ENCODE measurements around the gene SH3BP5L. TPM values are rescaled to one million over a fixed set of nuclear protein-coding genes. Genes with fewer than 3 reads are reported as not detected.

SH3BP5L gene
- total and polyA plus RNA-seq, 2 of the 13 experiments (the other 11 are each of a cell fraction or from before 2014, with no cell fraction given), result 10.3 to 14.9 TPM

DNA sequence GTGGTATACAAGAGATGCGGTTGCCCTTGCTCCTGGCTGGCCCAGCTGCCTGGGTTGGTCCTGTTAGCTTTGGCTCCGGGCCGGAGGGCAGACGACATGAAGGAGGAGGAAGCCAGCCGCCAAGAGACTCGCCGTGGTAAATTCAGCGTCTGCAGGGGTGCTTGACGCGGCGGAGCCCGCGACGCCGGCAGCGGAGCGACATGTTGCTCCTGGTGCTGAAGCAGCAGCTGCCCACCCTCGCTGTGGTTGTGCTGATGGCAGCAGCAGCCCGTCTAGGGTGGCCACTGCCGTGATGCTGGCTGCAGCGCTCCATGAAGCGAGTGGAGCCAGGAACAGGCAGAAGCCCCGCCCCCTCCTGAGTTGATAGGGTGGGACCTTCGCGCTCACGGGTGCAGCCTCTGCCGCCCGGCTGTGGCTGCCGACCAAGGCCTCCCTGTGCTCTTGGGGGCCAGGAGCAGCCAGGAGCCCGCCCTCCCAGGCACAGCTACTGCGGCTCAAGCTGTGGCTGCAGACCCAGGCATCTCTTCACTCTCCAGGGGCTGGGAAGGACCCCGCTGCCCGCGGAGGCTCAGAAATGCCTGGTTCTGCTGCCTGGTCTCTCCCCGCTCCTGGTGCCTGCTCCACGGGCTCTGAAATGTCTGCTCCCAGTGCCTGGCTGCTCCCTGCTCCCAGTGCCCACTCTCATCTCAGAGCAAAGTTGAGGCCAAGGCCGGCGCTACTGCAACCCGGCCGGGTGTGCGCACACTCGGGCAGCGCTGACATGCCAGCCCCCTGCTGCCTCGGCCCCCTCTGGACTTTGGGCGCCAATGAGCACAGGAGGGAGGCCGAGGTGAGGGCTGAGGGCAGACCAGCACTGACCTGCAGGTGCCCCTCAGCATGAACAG lies 37.5 kb upstream of the SH3BP5L start (continued):
- TF ChIP-seq, protein P1, sequence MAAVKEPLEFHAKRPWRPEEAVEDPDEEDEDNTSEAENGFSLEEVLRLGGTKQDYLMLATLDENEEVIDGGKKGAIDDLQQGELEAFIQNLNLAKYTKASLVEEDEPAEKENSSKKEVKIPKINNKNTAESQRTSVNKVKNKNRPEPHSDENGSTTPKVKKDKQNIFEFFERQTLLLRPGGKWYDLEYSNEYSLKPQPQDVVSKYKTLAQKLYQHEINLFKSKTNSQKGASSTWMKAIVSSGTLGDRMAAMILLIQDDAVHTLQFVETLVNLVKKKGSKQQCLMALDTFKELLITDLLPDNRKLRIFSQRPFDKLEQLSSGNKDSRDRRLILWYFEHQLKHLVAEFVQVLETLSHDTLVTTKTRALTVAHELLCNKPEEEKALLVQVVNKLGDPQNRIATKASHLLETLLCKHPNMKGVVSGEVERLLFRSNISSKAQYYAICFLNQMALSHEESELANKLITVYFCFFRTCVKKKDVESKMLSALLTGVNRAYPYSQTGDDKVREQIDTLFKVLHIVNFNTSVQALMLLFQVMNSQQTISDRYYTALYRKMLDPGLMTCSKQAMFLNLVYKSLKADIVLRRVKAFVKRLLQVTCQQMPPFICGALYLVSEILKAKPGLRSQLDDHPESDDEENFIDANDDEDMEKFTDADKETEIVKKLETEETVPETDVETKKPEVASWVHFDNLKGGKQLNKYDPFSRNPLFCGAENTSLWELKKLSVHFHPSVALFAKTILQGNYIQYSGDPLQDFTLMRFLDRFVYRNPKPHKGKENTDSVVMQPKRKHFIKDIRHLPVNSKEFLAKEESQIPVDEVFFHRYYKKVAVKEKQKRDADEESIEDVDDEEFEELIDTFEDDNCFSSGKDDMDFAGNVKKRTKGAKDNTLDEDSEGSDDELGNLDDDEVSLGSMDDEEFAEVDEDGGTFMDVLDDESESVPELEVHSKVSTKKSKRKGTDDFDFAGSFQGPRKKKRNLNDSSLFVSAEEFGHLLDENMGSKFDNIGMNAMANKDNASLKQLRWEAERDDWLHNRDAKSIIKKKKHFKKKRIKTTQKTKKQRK (IDR thresholded peaks at IDR 0.05; ENCODE audit: low read length), result no peak
- no peak for TF ChIP-seq PBX2 (CRISPR knock-in tag; IDR thresholded peaks at IDR 0.05)
- TF ChIP-seq SUZ12 (IDR thresholded peaks at IDR 0.05; ENCODE audit: low read depth, low read length), result no peak
- TF ChIP-seq TEAD3 (CRISPR knock-in tag; optimal IDR thresholded peaks at IDR 0.05; ENCODE audit: borderline replicate concordance), result peak; percentile 25
- peak; percentile 96 for TF ChIP-seq UBTF (CRISPR knock-in tag; IDR thresholded peaks at IDR 0.05)
- no peak for TF ChIP-seq FOXO1 (CRISPR knock-in tag; IDR thresholded peaks at IDR 0.05)
- no peak for TF ChIP-seq ZFAT (CRISPR knock-in tag; conservative IDR thresholded peaks at IDR 0.05)
- TF ChIP-seq RFX3 (CRISPR knock-in tag; IDR thresholded peaks at IDR 0.05), result no peak
- no peak for TF ChIP-seq FOXA3 (CRISPR knock-in tag; IDR thresholded peaks at IDR 0.05)
- no peak for TF ChIP-seq JDP2 (CRISPR knock-in tag; IDR thresholded peaks at IDR 0.05; ENCODE audit: borderline replicate concordance)
- TF ChIP-seq, protein P2, sequence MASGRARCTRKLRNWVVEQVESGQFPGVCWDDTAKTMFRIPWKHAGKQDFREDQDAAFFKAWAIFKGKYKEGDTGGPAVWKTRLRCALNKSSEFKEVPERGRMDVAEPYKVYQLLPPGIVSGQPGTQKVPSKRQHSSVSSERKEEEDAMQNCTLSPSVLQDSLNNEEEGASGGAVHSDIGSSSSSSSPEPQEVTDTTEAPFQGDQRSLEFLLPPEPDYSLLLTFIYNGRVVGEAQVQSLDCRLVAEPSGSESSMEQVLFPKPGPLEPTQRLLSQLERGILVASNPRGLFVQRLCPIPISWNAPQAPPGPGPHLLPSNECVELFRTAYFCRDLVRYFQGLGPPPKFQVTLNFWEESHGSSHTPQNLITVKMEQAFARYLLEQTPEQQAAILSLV (CRISPR knock-in tag; IDR thresholded peaks at IDR 0.05; ENCODE audit: borderline replicate concordance), result no peak
- peak; percentile 46; the same call in 1 of the 2 replicates for TF ChIP-seq HDAC1 (CRISPR knock-in tag; IDR thresholded peaks at IDR 0.05)
- TF ChIP-seq ZFP37 (CRISPR knock-in tag; IDR thresholded peaks at IDR 0.05; ENCODE audit: borderline replicate concordance), result no peak
- no peak for TF ChIP-seq ZNF644 (CRISPR knock-in tag; IDR thresholded peaks at IDR 0.05; ENCODE audit: low read depth)
- TF ChIP-seq, protein P3, sequence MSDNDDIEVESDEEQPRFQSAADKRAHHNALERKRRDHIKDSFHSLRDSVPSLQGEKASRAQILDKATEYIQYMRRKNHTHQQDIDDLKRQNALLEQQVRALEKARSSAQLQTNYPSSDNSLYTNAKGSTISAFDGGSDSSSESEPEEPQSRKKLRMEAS (IDR thresholded peaks at IDR 0.05), result peak; percentile 68
- TF ChIP-seq MAFG (CRISPR knock-in tag; IDR thresholded peaks at IDR 0.05), result no peak
- TF ChIP-seq ZEB1 (IDR thresholded peaks at IDR 0.05; ENCODE audit: insufficient replicate concordance, low read depth), result no peak
- peak; percentile 61; the same call in 1 of the 2 replicates for TF ChIP-seq ZNF253 (CRISPR knock-in tag; IDR thresholded peaks at IDR 0.05; ENCODE audit: borderline replicate concordance)
- no peak for TF ChIP-seq IRF1 (CRISPR knock-in tag; IDR thresholded peaks at IDR 0.05; ENCODE audit: low read depth)
- peak; percentile 71; the same call in 1 of the 2 replicates for TF ChIP-seq MEF2D (CRISPR knock-in tag; IDR thresholded peaks at IDR 0.05)
